ENCODE data around the gene MARCHF2.

DNA sequence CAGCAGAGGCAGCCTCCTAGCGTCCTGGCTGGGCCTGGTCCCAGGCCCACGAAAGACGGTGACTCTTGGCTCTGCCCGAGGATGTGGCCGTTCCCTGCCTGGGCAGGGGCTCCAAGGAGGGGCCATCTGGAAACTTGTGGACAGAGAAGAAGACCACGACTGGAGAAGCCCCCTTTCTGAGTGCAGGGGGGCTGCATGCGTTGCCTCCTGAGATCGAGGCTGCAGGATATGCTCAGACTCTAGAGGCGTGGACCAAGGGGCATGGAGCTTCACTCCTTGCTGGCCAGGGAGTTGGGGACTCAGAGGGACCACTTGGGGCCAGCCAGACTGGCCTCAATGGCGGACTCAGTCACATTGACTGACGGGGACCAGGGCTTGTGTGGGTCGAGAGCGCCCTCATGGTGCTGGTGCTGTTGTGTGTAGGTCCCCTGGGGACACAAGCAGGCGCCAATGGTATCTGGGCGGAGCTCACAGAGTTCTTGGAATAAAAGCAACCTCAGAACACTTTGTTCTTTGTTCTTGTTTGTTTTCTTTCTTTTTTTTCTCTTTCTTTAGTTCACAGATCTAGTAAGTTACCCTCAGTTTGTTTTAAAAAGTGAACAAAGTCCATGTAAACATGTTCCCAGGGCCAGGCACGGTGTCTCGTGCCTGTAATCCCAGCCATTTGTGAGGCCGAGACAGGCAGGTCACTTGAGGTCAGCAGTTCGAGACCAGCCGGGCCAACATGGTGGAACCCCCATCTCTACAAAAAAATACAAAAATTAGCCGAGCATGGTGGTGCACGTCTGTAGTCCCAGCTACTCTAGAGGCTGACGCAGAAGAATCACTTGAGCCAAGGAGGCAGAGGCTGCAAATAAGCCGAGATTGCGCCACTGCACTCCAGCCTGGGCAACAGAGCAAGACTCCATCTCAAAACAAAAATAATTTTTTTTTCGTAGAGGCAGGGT lies 39.0 kb upstream of the MARCHF2 start:
- TF ChIP-seq, protein P1, sequence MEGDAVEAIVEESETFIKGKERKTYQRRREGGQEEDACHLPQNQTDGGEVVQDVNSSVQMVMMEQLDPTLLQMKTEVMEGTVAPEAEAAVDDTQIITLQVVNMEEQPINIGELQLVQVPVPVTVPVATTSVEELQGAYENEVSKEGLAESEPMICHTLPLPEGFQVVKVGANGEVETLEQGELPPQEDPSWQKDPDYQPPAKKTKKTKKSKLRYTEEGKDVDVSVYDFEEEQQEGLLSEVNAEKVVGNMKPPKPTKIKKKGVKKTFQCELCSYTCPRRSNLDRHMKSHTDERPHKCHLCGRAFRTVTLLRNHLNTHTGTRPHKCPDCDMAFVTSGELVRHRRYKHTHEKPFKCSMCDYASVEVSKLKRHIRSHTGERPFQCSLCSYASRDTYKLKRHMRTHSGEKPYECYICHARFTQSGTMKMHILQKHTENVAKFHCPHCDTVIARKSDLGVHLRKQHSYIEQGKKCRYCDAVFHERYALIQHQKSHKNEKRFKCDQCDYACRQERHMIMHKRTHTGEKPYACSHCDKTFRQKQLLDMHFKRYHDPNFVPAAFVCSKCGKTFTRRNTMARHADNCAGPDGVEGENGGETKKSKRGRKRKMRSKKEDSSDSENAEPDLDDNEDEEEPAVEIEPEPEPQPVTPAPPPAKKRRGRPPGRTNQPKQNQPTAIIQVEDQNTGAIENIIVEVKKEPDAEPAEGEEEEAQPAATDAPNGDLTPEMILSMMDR (tag by site-specific recombination; IDR thresholded peaks at IDR 0.05) = no peak
- TF ChIP-seq, protein P2, sequence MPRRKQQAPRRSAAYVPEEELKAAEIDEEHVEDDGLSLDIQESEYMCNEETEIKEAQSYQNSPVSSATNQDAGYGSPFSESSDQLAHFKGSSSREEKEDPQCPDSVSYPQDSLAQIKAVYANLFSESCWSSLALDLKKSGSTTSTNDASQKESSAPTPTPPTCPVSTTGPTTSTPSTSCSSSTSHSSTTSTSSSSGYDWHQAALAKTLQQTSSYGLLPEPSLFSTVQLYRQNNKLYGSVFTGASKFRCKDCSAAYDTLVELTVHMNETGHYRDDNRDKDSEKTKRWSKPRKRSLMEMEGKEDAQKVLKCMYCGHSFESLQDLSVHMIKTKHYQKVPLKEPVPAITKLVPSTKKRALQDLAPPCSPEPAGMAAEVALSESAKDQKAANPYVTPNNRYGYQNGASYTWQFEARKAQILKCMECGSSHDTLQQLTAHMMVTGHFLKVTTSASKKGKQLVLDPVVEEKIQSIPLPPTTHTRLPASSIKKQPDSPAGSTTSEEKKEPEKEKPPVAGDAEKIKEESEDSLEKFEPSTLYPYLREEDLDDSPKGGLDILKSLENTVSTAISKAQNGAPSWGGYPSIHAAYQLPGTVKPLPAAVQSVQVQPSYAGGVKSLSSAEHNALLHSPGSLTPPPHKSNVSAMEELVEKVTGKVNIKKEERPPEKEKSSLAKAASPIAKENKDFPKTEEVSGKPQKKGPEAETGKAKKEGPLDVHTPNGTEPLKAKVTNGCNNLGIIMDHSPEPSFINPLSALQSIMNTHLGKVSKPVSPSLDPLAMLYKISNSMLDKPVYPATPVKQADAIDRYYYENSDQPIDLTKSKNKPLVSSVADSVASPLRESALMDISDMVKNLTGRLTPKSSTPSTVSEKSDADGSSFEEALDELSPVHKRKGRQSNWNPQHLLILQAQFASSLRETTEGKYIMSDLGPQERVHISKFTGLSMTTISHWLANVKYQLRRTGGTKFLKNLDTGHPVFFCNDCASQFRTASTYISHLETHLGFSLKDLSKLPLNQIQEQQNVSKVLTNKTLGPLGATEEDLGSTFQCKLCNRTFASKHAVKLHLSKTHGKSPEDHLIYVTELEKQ (tag by site-specific recombination; IDR thresholded peaks at IDR 0.05; ENCODE audit: borderline replicate concordance) = no peak
- no peak for TF ChIP-seq ZNF670 (tag by site-specific recombination; IDR thresholded peaks at IDR 0.05; ENCODE audit: low read depth)
- TF ChIP-seq, protein P3, sequence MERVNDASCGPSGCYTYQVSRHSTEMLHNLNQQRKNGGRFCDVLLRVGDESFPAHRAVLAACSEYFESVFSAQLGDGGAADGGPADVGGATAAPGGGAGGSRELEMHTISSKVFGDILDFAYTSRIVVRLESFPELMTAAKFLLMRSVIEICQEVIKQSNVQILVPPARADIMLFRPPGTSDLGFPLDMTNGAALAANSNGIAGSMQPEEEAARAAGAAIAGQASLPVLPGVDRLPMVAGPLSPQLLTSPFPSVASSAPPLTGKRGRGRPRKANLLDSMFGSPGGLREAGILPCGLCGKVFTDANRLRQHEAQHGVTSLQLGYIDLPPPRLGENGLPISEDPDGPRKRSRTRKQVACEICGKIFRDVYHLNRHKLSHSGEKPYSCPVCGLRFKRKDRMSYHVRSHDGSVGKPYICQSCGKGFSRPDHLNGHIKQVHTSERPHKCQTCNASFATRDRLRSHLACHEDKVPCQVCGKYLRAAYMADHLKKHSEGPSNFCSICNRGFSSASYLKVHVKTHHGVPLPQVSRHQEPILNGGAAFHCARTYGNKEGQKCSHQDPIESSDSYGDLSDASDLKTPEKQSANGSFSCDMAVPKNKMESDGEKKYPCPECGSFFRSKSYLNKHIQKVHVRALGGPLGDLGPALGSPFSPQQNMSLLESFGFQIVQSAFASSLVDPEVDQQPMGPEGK (tag by site-specific recombination; IDR thresholded peaks at IDR 0.05) = no peak
- no peak for TF ChIP-seq ZNF239 (tag by site-specific recombination; IDR thresholded peaks at IDR 0.05)
- TF ChIP-seq ZNF24 (tag by site-specific recombination; IDR thresholded peaks at IDR 0.05) = no peak
